AG04450 (cell line): Measurements from ENCODE around the gene PRR20C. TPM values are rescaled to one million over a fixed set of nuclear protein-coding genes. Genes with fewer than 3 reads are reported as not detected.
"Not testable (repeated sequence)": the region's sequence is repeated elsewhere in the genome, so short reads cannot be mapped to it uniquely, and the experiment has no call there.

Experiments
- CTCF ChIA-PET: fragments of 300-600, 350-600 bp; formaldehyde crosslinking; extraction: SDS; loops from one replicate; lab custom pipeline; 2022; ENCODE audit warnings: antibody characterized with exemption, inconsistent platforms; lab: Charles Lee
- POLR2A ChIA-PET: fragments of 350-600 bp; formaldehyde crosslinking; extraction: SDS; loops from one replicate; lab custom pipeline; 2021; ENCODE audit warnings: antibody characterized with exemption, inconsistent platforms; lab: Yijun Ruan, JAX
- DNase-seq: peaks from one replicate; pipeline ENCODE4 v3.0.0-alpha.2; 2011; ENCODE audit warnings: low read depth, low spot score
- H3K27ac ChIP-seq: one replicate; pipeline ENCODE4 v1.5.1; 2012; ENCODE audit warnings: low read depth, low read length, control low read depth
- H3K27me3 ChIP-seq: one replicate; pipeline ENCODE4 v1.6.0; 2012; ENCODE audit warnings: low read length; ENCODE audit not compliant: control insufficient read depth, insufficient read depth
- H3K4me3 ChIP-seq: 2 replicates; pipeline ENCODE4 v1.5.1; 2011; ENCODE audit warnings: mild to moderate bottlenecking, low read depth, low read length, control low read depth
- H3K9me3 ChIP-seq: 2 replicates; pipeline ENCODE4 v1.5.1; 2012; ENCODE audit warnings: low read length; ENCODE audit not compliant: control insufficient read depth, insufficient read depth
- CTCF ChIP-seq: IDR thresholded peaks from 2 replicates; pipeline ENCODE4 v1.5.1; 2011; ENCODE audit warnings: low read depth, low read length, control low read depth, inconsistent platforms
- polyA plus RNA-seq: library from polyadenylated mRNA; depleted of rRNA; stranded (reverse); fragments of >200 nt; gene quantifications from 2 replicates; pipeline ENCODE4 v1.2.3, GENCODE V29; 2011

PRR20C gene
- polyA plus RNA-seq, 1 experiment = not detected

- no peak overlapping the region for H3K27ac ChIP-seq
- H3K9me3 ChIP-seq = peaks cover 6% of the 10 kb centered on the region; the same call in 1 of the 2 replicates
- ChIA-PET POLR2A (no interaction called here), CTCF (no interaction called here)
- no peak for DNase-seq
- H3K27me3 ChIP-seq = no peaks in the 10 kb centered on the region
- H3K4me3 ChIP-seq = no peak overlapping the region
- TF ChIP-seq CTCF = no peak
These were observed 16.3 kb upstream of the PRR20C start for GRCh38 chr13:57137585-57137984.

- Histone ChIP-seq H3K27ac (no peak overlapping the region), H3K9me3 (peaks cover 5% of the 10 kb centered on the region; the same call in 1 of the 2 replicates), H3K27me3 (no peaks in the 10 kb centered on the region), H3K4me3 (no peak overlapping the region)
- ChIA-PET CTCF (no interaction called here), POLR2A (no interaction called here)
- no peak for TF ChIP-seq CTCF
- no peak for DNase-seq
These were observed 14.9 kb upstream of the PRR20C start for GRCh38 chr13:57138988-57139387.

GRCh38 chr13:57139781-57140180 lies 14.1 kb upstream of the PRR20C start:
- H3K27ac ChIP-seq, H3K27me3 ChIP-seq, H3K4me3 ChIP-seq, CTCF ChIA-PET, DNase-seq, H3K9me3 ChIP-seq, POLR2A ChIA-PET: not testable (repeated sequence)

GRCh38 chr13:57140235-57140968 lies 13.5 kb upstream of the PRR20C start, which contains the start of gene PRR20A:
Gene PRR20A (plus strand): TSS chr13:57140918. CDS start chr13:57141305, 387 bp downstream.
- H3K27me3 ChIP-seq, H3K27ac ChIP-seq, CTCF ChIA-PET, H3K9me3 ChIP-seq, H3K4me3 ChIP-seq, POLR2A ChIA-PET, DNase-seq: not testable (repeated sequence)

- H3K27me3 ChIP-seq, POLR2A ChIA-PET, H3K4me3 ChIP-seq, H3K9me3 ChIP-seq, CTCF ChIA-PET, DNase-seq, H3K27ac ChIP-seq: not testable (repeated sequence)
These were observed 6.7 kb upstream of the PRR20C start, which contains the start of gene PRR20B for GRCh38 chr13:57147188-57147587. Gene PRR20B (plus strand): TSS chr13:57147488. CDS start chr13:57147875, 387 bp downstream.

- DNase-seq, H3K27ac ChIP-seq, H3K27me3 ChIP-seq, POLR2A ChIA-PET, CTCF ChIA-PET, H3K4me3 ChIP-seq, H3K9me3 ChIP-seq: not testable (repeated sequence)
These were observed 5.8 kb upstream of the PRR20C start for GRCh38 chr13:57148106-57148505.

GRCh38 chr13:57160332-57160731 lies 6.5 kb downstream of the PRR20C start, which contains the start of gene PRR20D:
Gene PRR20D (plus strand): TSS chr13:57160632. CDS start chr13:57161019, 387 bp downstream.
- CTCF ChIA-PET, H3K9me3 ChIP-seq, H3K4me3 ChIP-seq, POLR2A ChIA-PET, H3K27me3 ChIP-seq, H3K27ac ChIP-seq, DNase-seq: not testable (repeated sequence)

GRCh38 chr13:57166897-57167296 lies 13.0 kb downstream of the PRR20C start, which contains the start of gene PRR20E:
Gene PRR20E (plus strand): TSS chr13:57167197. CDS start chr13:57167584, 387 bp downstream.
- H3K4me3 ChIP-seq, H3K27me3 ChIP-seq, POLR2A ChIA-PET, CTCF ChIA-PET, H3K9me3 ChIP-seq, DNase-seq, H3K27ac ChIP-seq: not testable (repeated sequence)
